ENCODE data around the gene ABI2. TPM values are rescaled to one million over a fixed set of nuclear protein-coding genes. Genes with fewer than 3 reads are reported as not detected.

ABI2 gene
- total and polyA plus RNA-seq, 12 donors, result 10.2 to 61.2 (median 33.7) TPM

DNA sequence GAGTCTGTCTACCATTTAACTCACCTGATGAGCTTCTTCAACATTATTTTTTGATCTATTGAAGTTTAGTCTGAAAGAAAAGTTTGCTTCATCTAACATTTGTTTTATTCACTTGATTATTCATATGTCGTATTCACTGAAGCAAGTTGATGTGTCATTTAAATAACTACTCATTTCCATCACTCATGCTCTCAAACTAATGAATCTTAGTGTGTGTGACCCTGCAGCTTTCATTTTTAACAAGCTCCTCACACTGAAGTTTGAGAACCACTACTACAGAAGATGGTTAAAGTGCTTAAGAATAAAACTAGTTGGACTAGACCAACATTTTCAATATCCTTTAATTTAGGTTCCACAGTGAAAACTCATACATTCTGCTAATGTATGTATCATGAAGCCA lies 1.8 kb upstream of the ABI2 start:
- Histone ChIP-seq H3K27ac (no peak overlapping the region), H3K9me3 (replicated peaks in 1 of 3) (no peaks in the 10 kb centered on the region), H3K27me3 (no peaks in the 10 kb centered on the region), H3K36me3 (replicated peaks in 1 of 2) (no peaks in the 10 kb centered on the region), H3K4me1 (replicated peaks in 1 of 2) (peaks cover 0 to 28% of the 10 kb centered on the region in 2 donors), H3K4me3 (no peak overlapping the region)
- intact Hi-C loops (cut with DNase I), result no loop called here
- 76 to 80% (median 78%) methylated on average over 1 of the region's 1 CpG for WGBS, 4 donors
- TF ChIP-seq, protein P1, sequence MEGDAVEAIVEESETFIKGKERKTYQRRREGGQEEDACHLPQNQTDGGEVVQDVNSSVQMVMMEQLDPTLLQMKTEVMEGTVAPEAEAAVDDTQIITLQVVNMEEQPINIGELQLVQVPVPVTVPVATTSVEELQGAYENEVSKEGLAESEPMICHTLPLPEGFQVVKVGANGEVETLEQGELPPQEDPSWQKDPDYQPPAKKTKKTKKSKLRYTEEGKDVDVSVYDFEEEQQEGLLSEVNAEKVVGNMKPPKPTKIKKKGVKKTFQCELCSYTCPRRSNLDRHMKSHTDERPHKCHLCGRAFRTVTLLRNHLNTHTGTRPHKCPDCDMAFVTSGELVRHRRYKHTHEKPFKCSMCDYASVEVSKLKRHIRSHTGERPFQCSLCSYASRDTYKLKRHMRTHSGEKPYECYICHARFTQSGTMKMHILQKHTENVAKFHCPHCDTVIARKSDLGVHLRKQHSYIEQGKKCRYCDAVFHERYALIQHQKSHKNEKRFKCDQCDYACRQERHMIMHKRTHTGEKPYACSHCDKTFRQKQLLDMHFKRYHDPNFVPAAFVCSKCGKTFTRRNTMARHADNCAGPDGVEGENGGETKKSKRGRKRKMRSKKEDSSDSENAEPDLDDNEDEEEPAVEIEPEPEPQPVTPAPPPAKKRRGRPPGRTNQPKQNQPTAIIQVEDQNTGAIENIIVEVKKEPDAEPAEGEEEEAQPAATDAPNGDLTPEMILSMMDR (IDR thresholded peaks at IDR 0.05), result no peak
- TF ChIP-seq POLR2A (IDR thresholded peaks at IDR 0.05), result no peak
- no peak for DNase-seq

DNA sequence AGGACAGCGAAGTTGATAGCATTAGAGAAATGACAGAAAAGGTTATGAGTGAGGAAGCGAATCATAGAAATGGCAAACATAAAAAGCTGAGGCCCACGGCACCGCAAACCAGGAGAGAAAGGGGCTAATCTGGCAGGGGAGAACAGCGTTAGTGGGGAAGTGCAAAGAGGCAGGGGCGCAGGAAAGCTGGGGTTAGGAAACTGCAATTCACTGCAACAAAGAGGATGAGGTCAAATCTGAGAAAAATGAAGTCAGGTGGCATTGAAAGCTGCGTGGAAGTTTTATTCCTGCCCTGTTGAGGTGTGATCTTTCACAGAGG lies 653 bp upstream of the ABI2 start:
- no peak for DNase-seq
- Histone ChIP-seq H3K27ac (peak overlapping the region; percentile 50 to 88 (median 77)), H3K36me3 (replicated peaks in 1 of 2) (no peaks in the 10 kb centered on the region), H3K4me3 (peak overlapping the region in 3 of 4 donors; percentile 65 to 97 (median 92)), H3K9me3 (replicated peaks in 1 of 3) (no peaks in the 10 kb centered on the region), H3K4me1 (replicated peaks in 1 of 2) (peaks cover 0 to 28% of the 10 kb centered on the region in 2 donors), H3K27me3 (no peaks in the 10 kb centered on the region)
- intact Hi-C loops (cut with DNase I), result no loop called here
- WGBS, 4 donors, result 4 to 9% (median 6%) methylated on average over 7 of the region's 7 CpGs
- TF ChIP-seq POLR2A (IDR thresholded peaks at IDR 0.05), result no peak
- TF ChIP-seq, protein P1 (IDR thresholded peaks at IDR 0.05), result no peak

DNA sequence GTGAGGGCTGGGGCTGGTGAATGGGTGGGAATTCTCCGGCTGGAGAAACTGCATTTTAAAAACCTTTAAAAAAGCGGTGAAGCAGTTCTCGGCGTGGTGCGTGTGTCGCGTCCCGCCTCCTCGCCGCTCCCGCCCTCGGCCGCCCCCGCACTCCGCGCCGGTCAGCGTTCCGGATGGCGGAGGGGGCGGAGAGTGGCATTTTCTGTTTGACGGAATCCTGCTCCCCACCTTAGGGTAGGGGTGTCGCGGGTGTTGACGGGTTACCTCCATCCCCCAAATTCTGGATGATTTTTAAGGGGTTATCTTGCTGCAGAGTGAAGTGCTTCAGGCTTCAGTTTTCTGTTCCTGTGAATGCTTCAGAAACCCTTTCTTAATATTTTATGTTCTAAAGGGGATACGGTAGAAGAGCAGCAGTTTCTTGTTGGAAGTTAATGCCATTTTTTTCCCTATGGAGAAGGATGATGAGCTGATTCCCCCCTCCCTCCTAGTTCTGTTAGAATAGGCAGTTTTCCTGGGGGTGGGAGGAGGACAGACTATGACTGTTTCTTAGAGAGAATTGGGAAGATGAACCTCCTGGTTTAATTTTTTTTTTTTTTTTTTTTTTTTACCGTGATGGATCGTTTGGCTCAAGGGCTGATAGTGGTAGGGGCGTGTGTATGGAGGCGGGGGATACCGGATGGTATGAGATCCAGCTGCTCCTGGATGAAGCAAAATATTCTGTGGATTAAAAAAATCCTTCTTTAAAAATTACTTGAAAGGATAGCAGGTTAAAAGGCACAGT lies 756 bp downstream of the ABI2 start:
- no peaks in the 10 kb centered on the region for H3K9me3 ChIP-seq (replicated peaks in 1 of 3)
- peak overlapping the region; percentile 65 to 97 (median 92) for H3K4me3 ChIP-seq
- intact Hi-C loops (cut with DNase I), result no loop called here
- WGBS, 4 donors, result 1 to 2% (median 1%) methylated on average over 14 to 31 of the region's 31 CpGs
- DNase-seq, result peak; percentile 23 to 58 (median 32)
- peaks cover 0 to 28% of the 10 kb centered on the region in 2 donors for H3K4me1 ChIP-seq (replicated peaks in 1 of 2)
- no peaks in the 10 kb centered on the region for H3K27me3 ChIP-seq
- H3K27ac ChIP-seq, result peak overlapping the region in 4 of 5 donors; percentile 52 to 88 (median 81)
- TF ChIP-seq, protein P1 (IDR thresholded peaks at IDR 0.05), result no peak
- no peak for TF ChIP-seq POLR2A (IDR thresholded peaks at IDR 0.05)
- no peaks in the 10 kb centered on the region for H3K36me3 ChIP-seq (replicated peaks in 1 of 2)

DNA sequence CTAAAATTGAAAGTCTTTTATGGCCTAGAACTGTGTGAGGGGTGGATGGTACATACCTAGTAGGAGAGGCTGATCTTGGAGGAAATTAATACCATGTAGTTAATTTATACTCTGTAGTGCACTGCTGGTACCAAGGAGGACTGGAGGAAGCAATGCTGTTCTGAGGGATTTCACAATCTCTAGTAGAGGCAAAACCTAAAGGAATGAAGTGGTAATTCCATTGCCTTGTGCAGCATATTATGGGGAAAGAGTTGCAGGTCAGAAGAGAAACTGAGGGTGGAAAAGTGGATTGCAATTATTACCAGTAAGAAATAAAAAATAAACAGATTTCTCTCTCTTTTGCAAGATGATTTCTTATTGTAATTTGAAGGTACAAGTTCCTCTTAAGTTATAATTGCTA lies 2.2 kb downstream of the ABI2 start:
- no peak for DNase-seq
- intact Hi-C loops (cut with DNase I), result no loop called here
- H3K4me3 ChIP-seq, result no peak overlapping the region

More for the DNA sequence above, 2.2 kb downstream of the ABI2 start:
- no peaks in the 10 kb centered on the region for H3K27me3 ChIP-seq
- H3K9me3 ChIP-seq (replicated peaks in 1 of 3), result no peaks in the 10 kb centered on the region
- H3K27ac ChIP-seq, result no peak overlapping the region
- H3K4me1 ChIP-seq (replicated peaks in 1 of 2), result peaks cover 0 to 28% of the 10 kb centered on the region in 2 donors
- no peak for TF ChIP-seq POLR2A (IDR thresholded peaks at IDR 0.05)
- TF ChIP-seq, protein P1 (IDR thresholded peaks at IDR 0.05), result no peak
- no peaks in the 10 kb centered on the region for H3K36me3 ChIP-seq (replicated peaks in 1 of 2)
